ACHN (cell line): ENCODE results near the gene CTAGE8.
A peak's percentile ranks its signal among the peaks of the same experiment; 100 is the strongest.
"Not testable (repeated sequence)": the region's sequence is repeated elsewhere in the genome, so short reads cannot be mapped to it uniquely, and the experiment has no call there.

ENCODE experiments used
- DNase-seq: peaks from one replicate; pipeline ENCODE4 v3.0.0-alpha.2; 2015
- in situ Hi-C: cut with HindIII; loops from 2 replicates; pipeline ENCODE4 v1.10.0; 2017; ENCODE audit warnings: low sequenced_read_pairs, low pct_ligation_motif_present, low pct_unique_long_range_greater_than_20kb

CTAGE8 gene

GRCh38 chr7:144275281-144275680, 6.2 kb upstream of the CTAGE8 start:
- in situ Hi-C loops, DNase-seq: not testable (repeated sequence)

- DNase-seq, in situ Hi-C loops: not testable (repeated sequence)
Observed at GRCh38 chr7:144264692-144265091, 4.4 kb downstream of the CTAGE8 start, which contains the start of gene OR2A7. Gene OR2A7 (minus strand): TSS chr7:144264792. CDS start chr7:144259628, 5,164 bp downstream.

GRCh38 chr7:144262128-144262527, 7.0 kb downstream of the CTAGE8 start:
- DNase-seq, in situ Hi-C loops: not testable (repeated sequence)

GRCh38 chr7:144259067-144259466, 10.0 kb downstream of the CTAGE8 start:
- in situ Hi-C loops, DNase-seq: not testable (repeated sequence)

GRCh38 chr7:144256112-144256511, 13.0 kb downstream of the CTAGE8 start:
- in situ Hi-C loops: no loop called here
- peak; percentile 3 for DNase-seq

GRCh38 chr7:144255471-144255897, 13.6 kb downstream of the CTAGE8 start:
- DNase-seq: peak; percentile 0
- in situ Hi-C loops: no loop called here

GRCh38 chr7:144252307-144252706, 16.8 kb downstream of the CTAGE8 start:
- in situ Hi-C loops, DNase-seq: not testable (repeated sequence)

GRCh38 chr7:144247674-144248330, 21.3 kb downstream of the CTAGE8 start:
- DNase-seq, in situ Hi-C loops: not testable (repeated sequence)

GRCh38 chr7:144246967-144247366, 22.1 kb downstream of the CTAGE8 start:
- in situ Hi-C loops, DNase-seq: not testable (repeated sequence)

GRCh38 chr7:144245372-144245771, 23.7 kb downstream of the CTAGE8 start:
- DNase-seq, in situ Hi-C loops: not testable (repeated sequence)

GRCh38 chr7:144239365-144239764, 29.7 kb downstream of the CTAGE8 start, which contains the start of gene OR2A42:
Gene OR2A42 (minus strand): TSS chr7:144239605. CDS start chr7:144232843, 6,762 bp downstream.
- in situ Hi-C loops, DNase-seq: not testable (repeated sequence)

- in situ Hi-C loops, DNase-seq: not testable (repeated sequence)
Observed at GRCh38 chr7:144238530-144239082, 30.5 kb downstream of the CTAGE8 start.

- in situ Hi-C loops, DNase-seq: not testable (repeated sequence)
Observed at GRCh38 chr7:144233039-144233438, 36.0 kb downstream of the CTAGE8 start.

GRCh38 chr7:144231027-144231426, 38.1 kb downstream of the CTAGE8 start:
- in situ Hi-C loops, DNase-seq: not testable (repeated sequence)

- DNase-seq, in situ Hi-C loops: not testable (repeated sequence)
Observed at GRCh38 chr7:144228810-144229209, 40.3 kb downstream of the CTAGE8 start.

GRCh38 chr7:144226866-144227265, 42.2 kb downstream of the CTAGE8 start:
- DNase-seq, in situ Hi-C loops: not testable (repeated sequence)

- DNase-seq, in situ Hi-C loops: not testable (repeated sequence)
Observed at GRCh38 chr7:144223675-144224074, 45.4 kb downstream of the CTAGE8 start.

- DNase-seq, in situ Hi-C loops: not testable (repeated sequence)
Observed at GRCh38 chr7:144220531-144220930, 48.6 kb downstream of the CTAGE8 start.

- DNase-seq, in situ Hi-C loops: not testable (repeated sequence)
Observed at GRCh38 chr7:144219149-144219548, 49.9 kb downstream of the CTAGE8 start.

GRCh38 chr7:144218581-144218980, 50.5 kb downstream of the CTAGE8 start:
- in situ Hi-C loops, DNase-seq: not testable (repeated sequence)
